Measurements from ENCODE around the gene IFI27. TPM values are rescaled to one million over a fixed set of nuclear protein-coding genes. Genes with fewer than 3 reads are reported as not detected.

The IFI27 gene
- total RNA-seq, 1 experiment from 2014 or later, result 766 TPM

DNA sequence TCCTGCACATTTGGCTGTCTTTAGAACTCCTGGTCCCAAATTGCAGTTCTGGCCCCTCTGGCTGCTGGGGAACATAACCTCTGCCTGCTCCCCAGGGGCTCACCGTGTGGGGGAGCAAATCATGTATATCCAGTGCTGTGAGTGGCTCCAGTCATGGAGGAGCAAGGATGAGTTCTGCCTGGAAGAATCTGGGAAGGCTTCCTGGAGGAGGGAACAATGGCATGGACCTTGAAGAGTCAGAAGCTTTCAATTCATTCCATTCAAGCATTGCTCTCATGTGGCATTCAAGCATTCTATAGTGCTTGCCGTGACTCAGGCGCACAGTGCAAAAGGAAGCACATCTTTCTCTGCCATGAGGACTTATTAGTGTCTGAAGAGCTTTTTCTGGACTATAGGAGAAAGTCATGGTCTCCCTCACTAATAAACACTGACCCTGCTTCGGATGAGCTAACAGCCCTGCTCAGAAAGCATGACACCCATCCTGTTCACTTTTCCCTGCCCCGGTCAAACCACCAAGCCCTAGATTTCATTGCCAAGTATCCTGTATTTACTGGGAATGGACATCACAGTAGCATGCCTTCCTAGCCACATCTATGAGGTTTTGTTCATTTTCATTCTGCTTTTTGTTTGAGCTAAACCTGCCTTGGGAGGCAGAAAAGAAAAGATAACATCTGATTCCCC, 3.5 kb downstream of the IFI27 start:
- DNase-seq, result no peak
- TF ChIP-seq, protein P1, sequence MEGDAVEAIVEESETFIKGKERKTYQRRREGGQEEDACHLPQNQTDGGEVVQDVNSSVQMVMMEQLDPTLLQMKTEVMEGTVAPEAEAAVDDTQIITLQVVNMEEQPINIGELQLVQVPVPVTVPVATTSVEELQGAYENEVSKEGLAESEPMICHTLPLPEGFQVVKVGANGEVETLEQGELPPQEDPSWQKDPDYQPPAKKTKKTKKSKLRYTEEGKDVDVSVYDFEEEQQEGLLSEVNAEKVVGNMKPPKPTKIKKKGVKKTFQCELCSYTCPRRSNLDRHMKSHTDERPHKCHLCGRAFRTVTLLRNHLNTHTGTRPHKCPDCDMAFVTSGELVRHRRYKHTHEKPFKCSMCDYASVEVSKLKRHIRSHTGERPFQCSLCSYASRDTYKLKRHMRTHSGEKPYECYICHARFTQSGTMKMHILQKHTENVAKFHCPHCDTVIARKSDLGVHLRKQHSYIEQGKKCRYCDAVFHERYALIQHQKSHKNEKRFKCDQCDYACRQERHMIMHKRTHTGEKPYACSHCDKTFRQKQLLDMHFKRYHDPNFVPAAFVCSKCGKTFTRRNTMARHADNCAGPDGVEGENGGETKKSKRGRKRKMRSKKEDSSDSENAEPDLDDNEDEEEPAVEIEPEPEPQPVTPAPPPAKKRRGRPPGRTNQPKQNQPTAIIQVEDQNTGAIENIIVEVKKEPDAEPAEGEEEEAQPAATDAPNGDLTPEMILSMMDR (IDR thresholded peaks at IDR 0.05; ENCODE audit: unreplicated experiment), result no peak
- Mint-ChIP-seq H3K27me3 (ENCODE audit: unreplicated experiment) (peaks cover 40% of the 10 kb centered on the region), H3K36me3 (ENCODE audit: insufficient read depth, unreplicated experiment) (peaks cover 36% of the 10 kb centered on the region), H3K27ac (ENCODE audit: unreplicated experiment) (no peak overlapping the region), H3K9me3 (ENCODE audit: low read depth, unreplicated experiment) (no peaks in the 10 kb centered on the region), H3K4me3 (ENCODE audit: low read depth, unreplicated experiment) (no peak overlapping the region), H3K4me1 (ENCODE audit: low read depth, unreplicated experiment) (peaks cover 44% of the 10 kb centered on the region)
- CTCF ChIA-PET, result no interaction called here
- intact Hi-C loops (cut with micrococcal nuclease; ENCODE audit: unreplicated experiment), result no loop called here
- BruUV-seq (replicated peaks), result no TSS peak

DNA sequence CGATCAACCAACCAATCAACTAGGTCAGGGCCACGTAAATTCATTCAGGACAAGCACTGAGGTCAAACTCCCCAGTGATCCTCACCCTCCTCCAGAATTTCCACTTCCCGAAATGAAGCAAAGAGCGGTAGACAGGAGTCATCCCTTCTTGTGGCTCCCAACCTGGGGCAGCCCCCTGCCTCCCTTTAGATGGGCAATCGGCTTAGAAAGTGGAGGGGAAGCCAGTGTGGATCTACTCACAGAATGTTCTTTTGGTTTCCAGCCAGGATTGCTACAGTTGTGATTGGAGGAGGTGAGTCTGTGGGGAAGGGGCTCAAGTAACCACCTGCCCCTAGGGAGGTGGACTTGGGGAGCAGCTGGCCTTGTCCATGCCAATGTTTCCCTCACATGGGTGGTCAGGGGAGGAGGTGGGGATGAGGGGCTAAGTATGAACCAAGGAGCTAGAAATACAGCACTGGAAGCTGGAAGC, 4.1 kb downstream of the IFI27 start:
- no TSS peak for BruUV-seq (replicated peaks)
- peaks cover 40% of the 10 kb centered on the region for H3K27me3 Mint-ChIP-seq (ENCODE audit: unreplicated experiment)
- H3K4me1 Mint-ChIP-seq (ENCODE audit: low read depth, unreplicated experiment), result peaks cover 43% of the 10 kb centered on the region
- no peak overlapping the region for H3K27ac Mint-ChIP-seq (ENCODE audit: unreplicated experiment)
- H3K9me3 Mint-ChIP-seq (ENCODE audit: low read depth, unreplicated experiment), result no peaks in the 10 kb centered on the region
- CTCF ChIA-PET, result interaction anchor here (0.8 kb wide), 1 partner anchor 30 kb away, joined by 4 read pairs; no protein-coding TSS in a partner anchor
- H3K36me3 Mint-ChIP-seq (ENCODE audit: insufficient read depth, unreplicated experiment), result peaks cover 36% of the 10 kb centered on the region
- TF ChIP-seq, protein P1 (IDR thresholded peaks at IDR 0.05; ENCODE audit: unreplicated experiment), result no peak
- intact Hi-C loops (cut with micrococcal nuclease; ENCODE audit: unreplicated experiment), result no loop called here
- no peak overlapping the region for H3K4me3 Mint-ChIP-seq (ENCODE audit: low read depth, unreplicated experiment)
- no peak for DNase-seq

DNA sequence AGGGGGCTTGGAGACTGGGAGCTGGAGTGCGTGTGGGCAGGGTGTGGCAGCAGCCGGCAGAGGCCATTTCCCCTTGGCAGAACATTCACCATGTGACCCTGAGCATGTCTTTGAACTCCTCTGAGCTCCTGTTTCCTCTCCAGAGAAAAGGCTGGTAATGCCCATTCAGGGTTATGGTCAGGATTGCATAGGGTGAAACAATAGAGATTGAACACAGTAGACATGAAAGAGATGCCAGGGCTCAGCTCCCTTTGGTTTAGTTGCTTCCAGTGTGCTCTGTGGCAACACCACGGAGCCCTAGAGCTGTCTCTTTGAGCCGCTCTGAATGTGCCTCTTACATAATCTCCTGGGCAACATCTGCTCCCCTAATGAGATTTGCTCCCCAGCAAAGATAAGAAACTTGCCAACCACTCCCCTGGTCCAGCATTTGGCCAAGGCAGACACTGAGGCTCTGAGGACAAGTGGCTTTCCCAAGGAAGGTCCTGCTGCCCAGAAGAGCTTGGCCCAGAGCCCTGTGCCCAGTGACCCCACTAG, 4.6 kb downstream of the IFI27 start:
- no peak for DNase-seq
- BruUV-seq (replicated peaks), result no TSS peak
- H3K36me3 Mint-ChIP-seq (ENCODE audit: insufficient read depth, unreplicated experiment), result peaks cover 36% of the 10 kb centered on the region
- H3K4me1 Mint-ChIP-seq (ENCODE audit: low read depth, unreplicated experiment), result peaks cover 38% of the 10 kb centered on the region
- no peaks in the 10 kb centered on the region for H3K9me3 Mint-ChIP-seq (ENCODE audit: low read depth, unreplicated experiment)
- H3K27me3 Mint-ChIP-seq (ENCODE audit: unreplicated experiment), result peaks cover 41% of the 10 kb centered on the region
- H3K4me3 Mint-ChIP-seq (ENCODE audit: low read depth, unreplicated experiment), result no peak overlapping the region
- intact Hi-C loops (cut with micrococcal nuclease; ENCODE audit: unreplicated experiment), result no loop called here
- H3K27ac Mint-ChIP-seq (ENCODE audit: unreplicated experiment), result no peak overlapping the region
- TF ChIP-seq, protein P1 (IDR thresholded peaks at IDR 0.05; ENCODE audit: unreplicated experiment), result no peak
- CTCF ChIA-PET, result interaction anchor here (0.8 kb wide), 1 partner anchor 30 kb away, joined by 4 read pairs; no protein-coding TSS in a partner anchor

DNA sequence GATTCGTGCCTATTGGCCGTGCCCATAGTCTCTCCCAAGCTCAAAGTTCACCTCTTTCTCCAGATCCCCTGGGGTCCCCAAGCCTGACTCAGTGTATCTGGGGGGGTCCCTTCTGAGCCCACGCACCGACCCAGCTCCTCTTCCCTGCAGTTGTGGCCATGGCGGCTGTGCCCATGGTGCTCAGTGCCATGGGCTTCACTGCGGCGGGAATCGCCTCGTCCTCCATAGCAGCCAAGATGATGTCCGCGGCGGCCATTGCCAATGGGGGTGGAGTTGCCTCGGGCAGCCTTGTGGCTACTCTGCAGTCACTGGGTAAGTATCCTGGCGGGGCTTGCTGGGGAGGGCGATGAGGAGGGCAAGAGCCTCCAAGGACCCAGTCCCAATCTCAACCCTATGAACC, 5.1 kb downstream of the IFI27 start:
- no peak overlapping the region for H3K27ac Mint-ChIP-seq (ENCODE audit: unreplicated experiment)
- CTCF ChIA-PET, result no interaction called here
- no peaks in the 10 kb centered on the region for H3K9me3 Mint-ChIP-seq (ENCODE audit: low read depth, unreplicated experiment)
- no TSS peak for BruUV-seq (replicated peaks)
- H3K36me3 Mint-ChIP-seq (ENCODE audit: insufficient read depth, unreplicated experiment), result peaks cover 32% of the 10 kb centered on the region
- H3K27me3 Mint-ChIP-seq (ENCODE audit: unreplicated experiment), result peaks cover 46% of the 10 kb centered on the region
- intact Hi-C loops (cut with micrococcal nuclease; ENCODE audit: unreplicated experiment), result no loop called here
- TF ChIP-seq, protein P1 (IDR thresholded peaks at IDR 0.05; ENCODE audit: unreplicated experiment), result no peak
- no peak for DNase-seq
- peaks cover 33% of the 10 kb centered on the region for H3K4me1 Mint-ChIP-seq (ENCODE audit: low read depth, unreplicated experiment)
- no peak overlapping the region for H3K4me3 Mint-ChIP-seq (ENCODE audit: low read depth, unreplicated experiment)

Measured in Calu3 (cell line).